GM12878 (cell line): Measurements from ENCODE around the gene PIGN. TPM values are rescaled to one million over a fixed set of nuclear protein-coding genes. Genes with fewer than 3 reads are reported as not detected.

ENCODE experiments used
- ATF7 ChIP-seq: fragments of 450-650 bp; IDR thresholded peaks from 2 replicates; pipeline ENCODE4 v1.6.1; 2016; ENCODE audit warnings: low read depth, mild to moderate bottlenecking
- BRCA1 ChIP-seq: IDR thresholded peaks from 2 replicates; pipeline ENCODE4 v1.6.1; 2011; ENCODE audit warnings: low read depth, low read length, improper control_type of control experiment
- CBFB ChIP-seq: IDR thresholded peaks from 2 replicates; pipeline ENCODE4 v1.6.1; 2016; ENCODE audit warnings: antibody characterized with exemption, low read depth
- CHD1 ChIP-seq: IDR thresholded peaks from 2 replicates; pipeline ENCODE4 v1.6.1; 2012; ENCODE audit warnings: low read depth, low read length, improper control_type of control experiment
- CHD4 ChIP-seq: fragments of 200-600 bp; sonication (generic); IDR thresholded peaks from 2 replicates; pipeline ENCODE4 v1.6.1; 2016; ENCODE audit warnings: mild to moderate bottlenecking
- DPF2 ChIP-seq: fragments of 450-650 bp; IDR thresholded peaks from 2 replicates; pipeline ENCODE4 v1.6.1; 2017; ENCODE audit warnings: mild to moderate bottlenecking
- EED ChIP-seq: sonication (generic); IDR thresholded peaks from 2 replicates; pipeline ENCODE4 v1.6.1; 2016; ENCODE audit warnings: antibody characterized with exemption, low read depth
- GABPA ChIP-seq: IDR thresholded peaks from 2 replicates; pipeline ENCODE4 v1.6.1; 2014; ENCODE audit warnings: antibody characterized with exemption, low read depth, mild to moderate bottlenecking, inconsistent platforms
- GATAD2B ChIP-seq: fragments of 450-650 bp; conservative IDR thresholded peaks from 2 replicates; pipeline ENCODE4 v1.6.1; 2017; ENCODE audit warnings: low read depth, mild to moderate bottlenecking, moderate library complexity
- HDGF ChIP-seq: fragments of 450-650 bp; IDR thresholded peaks from 2 replicates; pipeline ENCODE4 v1.6.1; 2016; ENCODE audit warnings: antibody characterized with exemption
- KAT2A ChIP-seq: conservative IDR thresholded peaks from 2 replicates; pipeline ENCODE4 v1.6.1; 2011; ENCODE audit warnings: low read depth, low read length; ENCODE audit not compliant: control insufficient read depth
- MTA3 ChIP-seq: IDR thresholded peaks from 2 replicates; pipeline ENCODE4 v1.6.1; 2012; ENCODE audit warnings: low read length, inconsistent platforms, borderline replicate concordance
- PAX5 ChIP-seq: IDR thresholded peaks from 2 replicates; pipeline ENCODE4 v1.6.1; 2011; ENCODE audit warnings: low read depth, low read length, borderline replicate concordance
- PAX8 ChIP-seq: fragments of 450-650 bp; IDR thresholded peaks from 2 replicates; pipeline ENCODE4 v1.6.1; 2017; ENCODE audit warnings: mild to moderate bottlenecking, moderate library complexity
- POLR2AphosphoS5 ChIP-seq: IDR thresholded peaks from 2 replicates; pipeline ENCODE4 v1.6.1; 2011; ENCODE audit warnings: mild to moderate bottlenecking, low read length, inconsistent platforms
- RELA ChIP-seq: fragments of 450-650 bp; IDR thresholded peaks from 2 replicates; pipeline ENCODE4 v1.8.0; 2014; ENCODE audit warnings: borderline replicate concordance; ENCODE audit not compliant: partially characterized antibody
- SMAD1 ChIP-seq: fragments of 450-650 bp; IDR thresholded peaks from 2 replicates; pipeline ENCODE4 v1.6.1; 2018; ENCODE audit warnings: mild to moderate bottlenecking, low read depth; ENCODE audit not compliant: partially characterized antibody
- SPI1 ChIP-seq: IDR thresholded peaks from 2 replicates; pipeline ENCODE4 v1.6.1; 2011; ENCODE audit warnings: low read depth, mild to moderate bottlenecking, low read length, moderate library complexity, borderline replicate concordance; ENCODE audit not compliant: insufficient read depth
- SREBF1 ChIP-seq: IDR thresholded peaks from 2 replicates; pipeline ENCODE4 v1.6.1; 2012; ENCODE audit warnings: mild to moderate bottlenecking, low read length
- SUZ12 ChIP-seq: fragments of 200-600 bp; sonication (generic); IDR thresholded peaks from one replicate; pipeline ENCODE4 v1.6.1; 2018; ENCODE audit warnings: antibody characterized with exemption, mild to moderate bottlenecking; ENCODE audit not compliant: unreplicated experiment
- TAF1 ChIP-seq: IDR thresholded peaks from 2 replicates; pipeline ENCODE4 v1.6.1; 2011; ENCODE audit warnings: mild to moderate bottlenecking, low read depth, low read length, borderline replicate concordance
- TCF12 ChIP-seq: IDR thresholded peaks from 2 replicates; pipeline ENCODE4 v1.6.1; 2011; ENCODE audit warnings: low read depth, mild to moderate bottlenecking, low read length
- TCF3 ChIP-seq: IDR thresholded peaks from 2 replicates; pipeline ENCODE4 v1.6.1; 2012; ENCODE audit warnings: low read depth, mild to moderate bottlenecking, low read length, borderline replicate concordance; ENCODE audit not compliant: insufficient read depth
- ZNF207 ChIP-seq: fragments of 450-650 bp; IDR thresholded peaks from 2 replicates; pipeline ENCODE4 v1.6.1; 2014; ENCODE audit warnings: antibody characterized with exemption, mild to moderate bottlenecking, borderline replicate concordance
- polyA plus RNA-seq, 11 experiments: library from polyadenylated mRNA; depleted of rRNA in 4 of 11; unstranded in 6 of 11; stranded (reverse) in 5 of 11; fragments of >200 nt; fragmentation: Nextera tagmentation in 4 of 11; fragmentation: Illumina TruSeq in 1 of 11; extraction: Ambion mirVana in 4 of 11; extraction: Trizol in 1 of 11; gene quantifications; 1 replicate in 1 of 11; 2 replicates in 10 of 11; pipeline versions ENCODE4 v1.2.1 to v1.2.3, GENCODE V29; 2011 to 2016; ENCODE audit warnings: inconsistent platforms in 2 of 11, missing spikeins in 2 of 11, low read depth in 1 of 11
- total RNA-seq, 4 experiments: library from RNA; depleted of rRNA in 3 of 4; stranded (reverse); fragments of >200 nt in 3 of 4; fragmentation: Illumina TruSeq in 1 of 4; extraction: Trizol in 1 of 4; gene quantifications; 2 replicates each; pipeline versions ENCODE4 v1.2.1 to v1.2.3, GENCODE V29; 2013 to 2021
- TF ChIP-seq, protein P1 (sequence below): fragments of 450-650 bp; IDR thresholded peaks from 2 replicates; pipeline ENCODE4 v1.6.1; 2017; ENCODE audit warnings: mild to moderate bottlenecking
- TF ChIP-seq, protein P2 (sequence below): IDR thresholded peaks from 2 replicates; pipeline ENCODE4 v1.6.1; 2011; ENCODE audit warnings: low read depth, low read length, improper control_type of control experiment, borderline replicate concordance
- TF ChIP-seq, protein P3 (sequence below): IDR thresholded peaks from 2 replicates; pipeline ENCODE4 v1.6.1; 2011; ENCODE audit warnings: mild to moderate bottlenecking, low read depth, low read length, moderate library complexity; ENCODE audit not compliant: insufficient replicate concordance
- TF ChIP-seq, protein P4 (sequence below): IDR thresholded peaks from 2 replicates; pipeline ENCODE4 v1.6.1; 2012; ENCODE audit warnings: low read depth, low read length, improper control_type of control experiment

PIGN gene
- total and polyA plus RNA-seq, 10 of the 15 experiments (the other 5 are each of a cell fraction or from before 2014, with no cell fraction given) = 6.9 to 25.4 (median 18.7) TPM

DNA sequence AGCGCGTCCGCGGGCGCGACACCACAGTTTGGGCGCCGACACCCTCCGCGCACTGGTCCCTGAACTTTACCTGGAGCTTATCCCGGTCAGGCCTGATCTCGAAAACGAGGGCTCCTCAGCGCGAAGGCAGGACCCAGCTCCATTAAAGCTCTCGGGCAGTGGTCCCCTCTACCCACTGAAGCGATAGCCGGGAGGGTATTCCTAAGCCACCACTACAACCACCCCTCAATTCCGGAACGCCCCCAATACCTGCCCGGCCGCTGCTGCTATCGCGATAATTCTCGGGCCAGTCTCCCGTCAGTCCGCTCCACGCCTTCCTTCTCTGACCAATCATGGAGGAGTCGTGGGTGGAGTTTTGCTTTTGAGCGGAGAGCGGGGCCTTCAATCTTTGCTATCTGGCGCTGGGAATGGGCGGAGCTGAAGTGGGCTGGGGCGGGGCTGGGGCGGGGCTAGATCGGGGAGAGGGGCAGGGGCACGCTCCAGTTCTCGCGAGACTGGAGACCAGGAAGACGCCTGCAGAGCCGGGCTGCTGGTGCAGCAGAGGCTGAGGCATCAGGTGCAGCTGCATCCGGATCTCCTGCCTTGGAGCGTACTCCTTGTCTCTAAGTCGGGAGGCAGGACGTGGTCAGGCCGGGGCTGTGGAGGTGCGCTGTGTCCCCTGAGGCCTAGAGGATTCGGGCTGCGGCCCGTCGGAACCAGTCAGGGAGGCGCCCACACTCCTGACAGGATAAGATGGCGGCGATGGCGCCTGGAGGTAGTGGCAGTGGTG, at the start of gene PIGN, which contains the start of gene RELCH (continued):
- TF ChIP-seq, protein P1, sequence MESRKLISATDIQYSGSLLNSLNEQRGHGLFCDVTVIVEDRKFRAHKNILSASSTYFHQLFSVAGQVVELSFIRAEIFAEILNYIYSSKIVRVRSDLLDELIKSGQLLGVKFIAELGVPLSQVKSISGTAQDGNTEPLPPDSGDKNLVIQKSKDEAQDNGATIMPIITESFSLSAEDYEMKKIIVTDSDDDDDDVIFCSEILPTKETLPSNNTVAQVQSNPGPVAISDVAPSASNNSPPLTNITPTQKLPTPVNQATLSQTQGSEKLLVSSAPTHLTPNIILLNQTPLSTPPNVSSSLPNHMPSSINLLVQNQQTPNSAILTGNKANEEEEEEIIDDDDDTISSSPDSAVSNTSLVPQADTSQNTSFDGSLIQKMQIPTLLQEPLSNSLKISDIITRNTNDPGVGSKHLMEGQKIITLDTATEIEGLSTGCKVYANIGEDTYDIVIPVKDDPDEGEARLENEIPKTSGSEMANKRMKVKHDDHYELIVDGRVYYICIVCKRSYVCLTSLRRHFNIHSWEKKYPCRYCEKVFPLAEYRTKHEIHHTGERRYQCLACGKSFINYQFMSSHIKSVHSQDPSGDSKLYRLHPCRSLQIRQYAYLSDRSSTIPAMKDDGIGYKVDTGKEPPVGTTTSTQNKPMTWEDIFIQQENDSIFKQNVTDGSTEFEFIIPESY = 0 out of 2 replicates have a peak, but pooled peaks have one; percentile 34
- TF ChIP-seq GATAD2B (peak; percentile 47), POLR2AphosphoS5 (peak; percentile 96), CHD4 (no peak), TCF3 (peak; percentile 67; the same call in 1 of the 2 replicates), SPI1 (peak; percentile 2; the same call in 1 of the 2 replicates), TAF1 (peak; percentile 69; the same call in 1 of the 2 replicates), HDGF (no peak), SUZ12 (no peak), ZNF207 (0 out of 2 replicates have a peak, but pooled peaks have one; percentile 50), SMAD1 (peak; percentile 37), PAX5 (peak; percentile 20; the same call in 1 of the 2 replicates), CBFB (peak; percentile 92), SREBF1 (no peak), EED (0 out of 2 replicates have a peak, but pooled peaks have one; percentile 1), ATF7 (peak; percentile 17; the same call in 1 of the 2 replicates), KAT2A (no peak), MTA3 (no peak), RELA (peak; percentile 63), DPF2 (0 out of 2 replicates have a peak, but pooled peaks have one; percentile 8), CHD1 (0 out of 2 replicates have a peak, but pooled peaks have one; percentile 41), PAX8 (no peak), TCF12 (0 out of 2 replicates have a peak, but pooled peaks have one; percentile 4), GABPA (no peak), BRCA1 (peak; percentile 88)
- TF ChIP-seq, protein P2, sequence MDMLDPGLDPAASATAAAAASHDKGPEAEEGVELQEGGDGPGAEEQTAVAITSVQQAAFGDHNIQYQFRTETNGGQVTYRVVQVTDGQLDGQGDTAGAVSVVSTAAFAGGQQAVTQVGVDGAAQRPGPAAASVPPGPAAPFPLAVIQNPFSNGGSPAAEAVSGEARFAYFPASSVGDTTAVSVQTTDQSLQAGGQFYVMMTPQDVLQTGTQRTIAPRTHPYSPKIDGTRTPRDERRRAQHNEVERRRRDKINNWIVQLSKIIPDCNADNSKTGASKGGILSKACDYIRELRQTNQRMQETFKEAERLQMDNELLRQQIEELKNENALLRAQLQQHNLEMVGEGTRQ = no peak
- TF ChIP-seq, protein P3, sequence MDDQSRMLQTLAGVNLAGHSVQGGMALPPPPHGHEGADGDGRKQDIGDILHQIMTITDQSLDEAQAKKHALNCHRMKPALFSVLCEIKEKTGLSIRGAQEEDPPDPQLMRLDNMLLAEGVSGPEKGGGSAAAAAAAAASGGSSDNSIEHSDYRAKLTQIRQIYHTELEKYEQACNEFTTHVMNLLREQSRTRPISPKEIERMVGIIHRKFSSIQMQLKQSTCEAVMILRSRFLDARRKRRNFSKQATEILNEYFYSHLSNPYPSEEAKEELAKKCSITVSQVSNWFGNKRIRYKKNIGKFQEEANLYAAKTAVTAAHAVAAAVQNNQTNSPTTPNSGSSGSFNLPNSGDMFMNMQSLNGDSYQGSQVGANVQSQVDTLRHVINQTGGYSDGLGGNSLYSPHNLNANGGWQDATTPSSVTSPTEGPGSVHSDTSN = peak; percentile 92
- TF ChIP-seq, protein P4, sequence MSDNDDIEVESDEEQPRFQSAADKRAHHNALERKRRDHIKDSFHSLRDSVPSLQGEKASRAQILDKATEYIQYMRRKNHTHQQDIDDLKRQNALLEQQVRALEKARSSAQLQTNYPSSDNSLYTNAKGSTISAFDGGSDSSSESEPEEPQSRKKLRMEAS = peak; percentile 28; the same call in 1 of the 2 replicates
